Activated T-helper 1 cell treated with anti-CD3 and anti-CD28 coated beads, Interleukin-2, amount 50 U/mL, for 16 hours (primary cell): Measurements from ENCODE around the gene PYDC1.
"Not testable (repeated sequence)": the region's sequence is repeated elsewhere in the genome, so short reads cannot be mapped to it uniquely, and the experiment has no call there.

ENCODE experiments used
- DNase-seq, 2 donors: peaks; one replicate each; pipeline ENCODE4 v3.0.0-alpha.2; 2020; ENCODE audit warnings: low read depth in 1 of 2, low spot score in 1 of 2

PYDC1 gene

GRCh38 chr16:31196324-31197088 lies 20.4 kb downstream of the PYDC1 start:
- DNase-seq, result no peak

DNA sequence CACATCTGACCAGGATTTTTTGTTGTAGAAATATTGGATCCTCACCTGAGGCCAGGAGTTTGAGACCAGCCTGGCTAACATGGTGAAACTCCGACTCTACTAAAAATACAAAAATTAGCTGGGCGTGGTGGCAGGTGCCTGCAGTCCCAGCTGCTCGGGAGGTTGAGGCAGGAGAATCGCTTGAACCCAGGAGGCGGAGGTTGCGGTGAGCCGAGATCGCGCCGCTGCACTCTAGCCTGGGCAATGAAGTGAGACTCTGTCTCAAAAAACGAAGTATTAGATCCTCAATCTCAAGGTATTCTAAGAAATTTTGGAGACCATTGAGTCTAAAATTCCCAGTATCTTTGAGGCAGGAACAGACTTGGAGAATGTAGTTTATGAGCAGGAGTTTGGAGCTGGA lies 21.1 kb downstream of the PYDC1 start:
- not testable (repeated sequence) for DNase-seq

DNA sequence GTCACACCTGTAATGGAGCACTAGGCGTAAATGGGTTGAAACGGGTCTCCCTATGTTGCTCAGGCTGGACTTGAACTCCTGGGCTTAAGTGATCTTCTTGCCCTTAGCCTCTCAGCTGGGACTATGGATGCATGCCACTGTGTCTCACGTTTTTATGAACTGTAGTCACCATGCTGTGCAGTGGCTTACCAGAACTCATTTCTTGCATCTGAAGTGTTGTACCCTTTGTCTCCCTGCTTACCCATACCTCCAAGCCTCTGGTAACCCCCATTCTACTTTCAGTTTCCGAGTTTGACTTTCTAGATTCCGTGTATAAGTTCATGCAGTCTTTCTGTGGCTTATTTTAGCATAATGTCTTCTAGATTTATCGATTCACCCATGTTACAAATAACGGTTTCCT lies 22.0 kb downstream of the PYDC1 start:
- DNase-seq, result no peak

DNA sequence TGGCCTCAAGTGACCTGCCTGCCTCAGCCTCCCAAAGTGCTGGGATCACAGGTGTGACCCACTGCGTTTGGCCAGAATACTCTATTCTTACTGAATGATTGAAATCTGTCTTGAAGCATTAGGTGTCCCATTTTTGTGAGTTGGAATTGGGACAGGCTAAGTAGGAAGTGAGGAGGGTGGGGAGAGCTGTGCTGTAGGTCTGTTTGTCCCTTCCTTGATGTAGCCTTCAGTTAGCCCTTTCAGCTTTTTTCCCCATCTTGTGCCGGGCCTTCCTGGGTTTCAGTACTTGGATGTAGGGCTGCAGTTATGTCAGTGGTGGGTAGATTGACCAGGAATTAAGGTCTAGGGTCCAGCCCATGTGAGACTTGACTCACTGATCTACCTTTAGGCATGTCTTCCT lies 23.1 kb downstream of the PYDC1 start:
- no peak for DNase-seq

DNA sequence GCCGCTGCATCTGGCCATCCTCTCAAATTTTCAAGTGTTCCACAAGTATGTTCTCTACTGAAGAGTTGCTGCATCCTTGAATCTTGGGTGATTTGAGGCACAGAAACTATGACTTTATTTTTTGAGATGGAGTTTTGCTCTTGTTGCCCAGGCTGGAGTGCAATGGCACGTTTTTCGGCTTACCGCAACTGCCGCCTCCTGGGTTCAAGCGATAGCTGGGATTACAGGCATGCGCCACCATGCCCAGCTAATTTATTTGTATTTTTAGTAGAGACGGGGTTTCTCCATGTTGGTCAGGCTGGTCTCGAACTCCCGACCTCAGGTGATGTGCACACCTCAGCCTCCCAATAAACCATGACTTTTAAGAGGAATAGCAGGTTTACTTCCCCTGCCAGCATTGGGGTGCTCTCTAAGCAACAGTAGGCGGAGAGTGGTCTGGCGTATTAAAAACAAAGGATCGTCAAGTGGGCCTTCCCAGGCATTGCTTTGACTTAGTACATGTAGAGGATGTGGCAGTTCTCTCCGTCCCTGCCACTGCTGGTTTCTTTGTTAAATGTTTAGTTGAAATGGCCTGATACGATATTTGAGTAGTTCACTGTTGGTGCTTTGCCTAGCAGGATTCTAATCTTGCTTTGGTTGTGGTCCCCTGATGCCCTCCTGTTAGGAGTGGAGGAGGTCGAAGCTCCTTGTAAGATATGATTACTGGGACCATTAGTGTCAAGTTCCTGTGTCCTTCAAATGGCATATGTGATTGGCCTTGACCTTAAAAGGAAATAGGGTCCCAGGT lies 23.9 kb downstream of the PYDC1 start:
- no peak for DNase-seq

DNA sequence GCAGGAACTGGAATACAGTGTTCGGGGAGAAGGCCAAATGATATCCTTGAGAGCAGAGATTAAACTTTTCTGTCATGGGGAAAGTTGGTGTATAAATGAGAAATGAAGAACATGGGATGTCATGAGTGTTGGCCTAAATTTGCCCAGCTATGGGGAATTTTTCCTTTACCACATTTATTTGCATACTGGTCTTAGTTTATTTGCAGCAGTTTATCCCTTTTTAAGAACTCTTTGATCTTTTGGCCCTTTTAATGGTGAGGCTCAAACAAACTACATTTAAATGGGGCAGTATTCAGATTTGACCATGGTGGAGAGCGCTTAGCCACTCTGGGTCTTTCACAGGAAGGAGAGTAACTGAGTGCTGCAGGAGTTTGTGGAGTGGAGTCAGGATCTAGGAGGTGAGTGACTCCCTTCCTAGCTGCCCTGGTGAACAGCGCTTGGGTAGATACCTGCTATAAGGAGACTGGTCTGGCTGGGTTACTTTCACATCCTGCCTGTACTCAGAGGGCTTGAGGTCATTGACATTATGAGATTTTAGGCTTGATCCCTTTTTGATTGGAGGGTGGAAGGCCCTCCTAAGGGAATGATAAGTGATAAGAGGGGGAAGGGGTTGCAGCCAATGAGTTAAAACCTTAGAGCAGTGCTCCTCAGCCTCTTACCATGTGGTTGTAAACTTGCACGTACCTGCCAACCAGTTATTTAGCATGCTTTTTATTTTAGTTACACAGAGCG lies 25.1 kb downstream of the PYDC1 start:
- DNase-seq, result no peak

DNA sequence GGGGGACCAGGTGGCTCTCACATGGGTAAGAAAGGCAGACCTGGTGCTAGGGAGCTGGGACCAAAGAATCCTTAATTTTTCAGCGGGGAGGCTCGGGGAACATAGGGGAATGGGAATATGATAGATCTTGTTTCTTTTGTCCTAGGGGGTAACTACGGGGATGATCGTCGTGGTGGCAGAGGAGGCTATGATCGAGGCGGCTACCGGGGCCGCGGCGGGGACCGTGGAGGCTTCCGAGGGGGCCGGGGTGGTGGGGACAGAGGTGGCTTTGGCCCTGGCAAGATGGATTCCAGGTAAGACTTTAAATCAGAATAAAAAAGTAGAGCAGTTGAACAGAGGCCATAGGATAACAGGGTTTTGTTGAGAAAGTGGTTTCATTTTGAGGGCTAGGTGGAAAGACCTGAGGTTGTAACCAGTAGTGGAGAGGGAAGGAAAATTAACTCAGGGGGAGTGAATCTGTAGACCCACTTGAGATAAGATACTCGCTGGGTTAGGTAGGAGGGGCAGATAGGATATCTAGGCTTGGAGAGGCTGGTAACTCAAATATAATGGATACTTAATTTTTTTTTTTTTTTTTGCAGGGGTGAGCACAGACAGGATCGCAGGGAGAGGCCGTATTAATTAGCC lies 26.0 kb downstream of the PYDC1 start:
- no peak for DNase-seq

- DNase-seq, result no peak
Measured at GRCh38 chr16:31190061-31190460, 26.9 kb downstream of the PYDC1 start.

DNA sequence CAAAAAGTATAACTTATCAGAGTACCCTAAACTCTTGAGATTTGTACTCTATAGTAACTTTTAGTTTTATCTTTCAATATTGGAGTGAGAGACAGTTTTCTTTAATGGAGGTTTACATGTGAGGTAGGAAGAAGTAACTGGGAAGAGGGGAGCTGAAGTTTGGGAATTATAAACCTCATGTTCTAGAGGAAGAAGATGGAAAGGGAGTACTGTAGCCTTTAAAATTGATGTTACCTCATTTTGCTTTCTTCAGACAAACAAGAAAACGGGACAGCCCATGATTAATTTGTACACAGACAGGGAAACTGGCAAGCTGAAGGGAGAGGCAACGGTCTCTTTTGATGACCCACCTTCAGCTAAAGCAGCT lies 27.5 kb downstream of the PYDC1 start:
- DNase-seq, result no peak

GRCh38 chr16:31188450-31189411 lies 28.2 kb downstream of the PYDC1 start:
- no peak for DNase-seq

- no peak for DNase-seq
Measured at GRCh38 chr16:31187808-31188189, 29.1 kb downstream of the PYDC1 start.

GRCh38 chr16:31186930-31187807 lies 29.8 kb downstream of the PYDC1 start:
- no peak for DNase-seq

- no peak for DNase-seq
Measured at GRCh38 chr16:31186176-31186575, 30.8 kb downstream of the PYDC1 start.

GRCh38 chr16:31185339-31185738 lies 31.6 kb downstream of the PYDC1 start:
- DNase-seq, result no peak

DNA sequence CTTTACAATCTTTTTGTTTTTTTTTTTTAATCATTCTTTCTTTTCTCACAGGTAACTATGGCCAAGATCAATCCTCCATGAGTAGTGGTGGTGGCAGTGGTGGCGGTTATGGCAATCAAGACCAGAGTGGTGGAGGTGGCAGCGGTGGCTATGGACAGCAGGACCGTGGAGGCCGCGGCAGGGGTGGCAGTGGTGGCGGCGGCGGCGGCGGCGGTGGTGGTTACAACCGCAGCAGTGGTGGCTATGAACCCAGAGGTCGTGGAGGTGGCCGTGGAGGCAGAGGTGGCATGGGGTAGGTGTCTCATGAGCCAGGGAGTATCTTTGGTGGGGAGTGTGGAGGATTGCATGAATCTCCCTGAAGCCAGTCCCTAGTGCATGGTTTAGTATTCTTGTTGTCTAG lies 32.0 kb downstream of the PYDC1 start:
- no peak for DNase-seq

DNA sequence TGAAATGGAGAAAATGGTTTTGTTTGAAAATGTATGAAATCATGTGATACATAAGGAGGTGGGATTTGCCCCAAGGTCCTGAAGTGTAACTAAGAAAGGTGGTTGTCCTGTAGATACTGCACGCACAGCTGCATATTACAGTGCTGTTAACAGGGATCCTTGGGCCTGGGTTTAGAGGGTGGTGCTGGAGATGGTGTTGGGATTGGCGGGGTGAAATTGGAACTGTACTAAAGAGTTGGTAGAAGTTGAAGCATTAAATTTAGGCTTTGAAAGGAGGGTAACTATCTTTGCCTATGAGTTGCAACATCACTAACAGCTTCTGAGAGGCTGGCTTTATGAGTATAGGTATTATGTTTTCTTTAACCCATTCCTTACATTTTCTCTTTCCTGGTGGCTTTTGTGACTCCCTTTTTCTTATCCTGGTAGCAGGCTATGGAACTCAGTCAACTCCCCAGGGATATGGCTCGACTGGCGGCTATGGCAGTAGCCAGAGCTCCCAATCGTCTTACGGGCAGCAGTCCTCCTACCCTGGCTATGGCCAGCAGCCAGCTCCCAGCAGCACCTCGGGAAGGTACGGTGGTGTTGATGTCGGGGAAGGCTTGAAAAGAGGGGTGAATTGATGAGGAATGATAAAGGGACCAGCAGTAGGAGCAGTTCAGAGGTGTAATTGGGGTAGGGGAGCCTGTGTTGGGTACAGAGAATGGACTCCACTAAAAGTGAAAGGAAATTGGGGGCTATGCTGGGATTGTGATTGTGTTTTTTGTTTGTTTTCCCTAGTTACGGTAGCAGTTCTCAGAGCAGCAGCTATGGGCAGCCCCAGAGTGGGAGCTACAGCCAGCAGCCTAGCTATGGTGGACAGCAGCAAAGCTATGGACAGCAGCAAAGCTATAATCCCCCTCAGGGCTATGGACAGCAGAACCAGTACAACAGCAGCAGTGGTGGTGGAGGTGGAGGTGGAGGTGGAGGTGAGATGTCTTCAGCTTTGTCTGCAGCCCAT lies 33.2 kb downstream of the PYDC1 start:
- no peak for DNase-seq

GRCh38 chr16:31182391-31182790 lies 34.5 kb downstream of the PYDC1 start:
- DNase-seq, result no peak

DNA sequence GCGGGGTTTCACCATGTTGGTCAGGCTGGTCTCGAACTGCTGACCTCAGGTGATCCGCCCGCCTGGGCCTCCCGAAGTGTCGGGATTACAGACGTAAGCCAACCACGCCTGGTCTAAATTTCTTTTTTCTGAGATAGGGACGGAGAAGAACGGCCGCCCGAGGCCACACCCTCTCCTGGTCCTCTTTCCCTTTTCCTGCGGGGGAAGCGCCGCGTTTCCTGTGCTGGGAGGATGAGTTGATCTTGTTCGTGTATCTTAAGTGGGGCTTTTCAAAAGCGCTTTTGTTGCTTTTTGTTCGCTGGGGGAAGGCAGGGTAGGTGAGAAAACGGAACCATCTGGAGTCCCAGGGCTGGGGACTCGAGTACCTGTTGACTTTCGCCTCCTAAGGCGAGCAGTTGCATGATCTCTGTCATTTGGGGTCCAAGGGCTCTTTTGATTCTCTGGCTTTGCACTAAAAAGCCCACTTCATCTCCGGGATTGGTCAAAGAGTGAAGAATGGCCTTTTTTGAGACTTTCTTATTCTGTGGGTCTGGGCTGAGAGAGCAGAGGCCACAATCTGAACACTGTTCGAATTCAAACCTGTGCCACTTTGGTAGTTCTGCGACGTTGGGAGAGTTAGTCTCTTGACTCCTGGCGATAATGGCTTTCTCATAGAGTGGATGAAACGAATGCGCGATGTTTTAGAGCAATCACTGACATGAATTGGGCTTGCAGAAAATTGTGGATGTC lies 35.7 kb downstream of the PYDC1 start:
- DNase-seq, result no peak
